Cerebellar cortex (tissue), 1 donor: ENCODE measurements around the gene XRCC1.

Experiments used
- DNase-seq: peaks from one replicate; pipeline ENCODE4 v3.0.0-alpha.2; 2015; ENCODE audit warnings: low spot score

Gene XRCC1

DNA sequence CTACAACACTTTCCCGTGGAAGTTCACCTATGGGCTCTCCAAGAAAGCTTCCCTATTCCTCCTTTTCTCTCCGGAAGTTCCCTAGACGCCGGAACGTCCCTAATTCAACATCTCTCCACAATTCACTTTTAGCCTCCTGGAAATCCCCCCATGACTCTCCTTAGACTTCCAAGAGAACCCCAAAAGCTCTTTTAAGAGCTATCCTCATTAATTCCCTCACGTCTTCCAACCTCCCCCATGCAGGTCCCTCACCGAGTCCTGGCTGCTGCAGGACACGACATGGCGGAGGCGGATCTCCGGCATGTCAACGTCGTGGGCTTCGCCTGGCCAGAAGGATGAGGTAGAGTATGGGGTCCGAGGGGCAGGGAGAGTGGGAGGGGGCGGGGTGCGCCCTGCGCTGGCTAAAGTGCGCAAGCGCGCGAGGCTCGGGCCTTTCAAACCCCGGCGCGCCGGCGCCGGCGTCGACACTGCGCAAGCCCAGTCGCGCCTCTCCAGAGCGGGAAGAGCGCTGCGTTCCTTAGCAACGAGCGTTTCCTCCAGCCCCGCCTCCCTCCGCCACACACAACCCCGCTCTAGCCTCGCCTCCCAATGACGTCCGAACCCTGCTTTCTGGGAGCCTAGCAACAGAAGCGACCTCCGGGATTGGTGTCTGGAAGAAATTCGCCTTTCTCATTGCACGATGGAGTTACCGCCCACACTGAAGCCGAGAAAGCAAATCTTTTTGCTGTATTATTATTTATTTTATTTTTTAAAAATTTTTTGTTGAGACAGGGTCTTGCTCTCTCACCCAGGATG is at the start of gene XRCC1, which contains the start of gene PINLYP:
Gene XRCC1, minus strand, starts transcription at position 372 of the 795 bp plus-strand sequence. Its CDS starts 69 bp downstream, at position 303.
Gene PINLYP, plus strand, starts transcription at position 646 of the 795 bp plus-strand sequence. CDS start 1,391 bp downstream, outside the sequence.
- DNase-seq, result peak; percentile 100

GRCh38 chr19:43624933-43625332 is 49.6 kb upstream of the XRCC1 start:
- no peak for DNase-seq

- no peak for DNase-seq
These were observed 48.8 kb upstream of the XRCC1 start for GRCh38 chr19:43623889-43624670.

DNA sequence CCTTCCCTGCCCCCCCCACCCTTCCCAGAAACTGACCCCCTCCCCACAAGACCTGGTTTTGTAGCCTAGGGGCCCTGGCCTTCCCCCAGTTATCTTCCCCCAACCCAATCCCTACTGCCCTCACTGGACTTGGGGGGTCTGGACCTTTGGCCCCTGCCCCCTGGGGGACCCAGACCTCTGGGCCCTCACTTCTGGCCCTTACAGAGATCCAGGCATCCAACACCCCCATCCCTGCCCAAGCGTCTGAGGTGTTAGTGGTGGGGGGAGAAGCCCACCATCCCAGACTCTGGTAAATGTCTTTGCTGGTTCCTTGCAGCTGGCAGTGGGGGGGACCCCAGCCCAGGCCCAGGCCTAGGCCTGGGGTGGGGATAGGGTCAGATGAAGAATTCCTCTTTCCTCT is 47.6 kb upstream of the XRCC1 start:
- no peak for DNase-seq

DNA sequence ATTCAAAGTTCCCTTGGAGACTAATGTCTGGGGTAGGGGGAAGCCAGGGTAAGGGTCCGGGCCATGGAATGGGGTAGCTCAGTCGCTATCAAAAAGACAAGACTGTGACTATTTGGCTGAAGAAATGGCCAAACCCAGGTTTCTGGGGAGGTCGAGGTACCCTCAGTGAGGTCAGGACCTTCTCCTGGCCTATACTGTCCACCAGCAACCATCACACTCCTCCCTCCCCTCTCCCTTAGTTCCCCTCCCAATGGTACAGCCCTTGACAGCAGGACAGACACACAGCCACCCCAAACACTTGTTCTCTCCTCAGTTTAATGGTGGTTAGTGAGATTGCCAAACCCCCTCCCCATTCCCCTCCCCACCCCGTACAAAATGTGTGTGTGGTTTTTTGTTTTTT is 46.7 kb upstream of the XRCC1 start:
- DNase-seq, result no peak

- DNase-seq, result peak; percentile 48
These were observed 45.0 kb upstream of the XRCC1 start for GRCh38 chr19:43620061-43621001.

GRCh38 chr19:43619262-43620060 is 44.1 kb upstream of the XRCC1 start, which contains the start of gene ZNF428:
TSS of gene ZNF428 (minus strand) at chr19:43619629. CDS start at chr19:43614304, 5,325 bp downstream.
- DNase-seq, result peak; percentile 97

- DNase-seq, result no peak
These were observed 43.6 kb upstream of the XRCC1 start for GRCh38 chr19:43618921-43619261.

DNA sequence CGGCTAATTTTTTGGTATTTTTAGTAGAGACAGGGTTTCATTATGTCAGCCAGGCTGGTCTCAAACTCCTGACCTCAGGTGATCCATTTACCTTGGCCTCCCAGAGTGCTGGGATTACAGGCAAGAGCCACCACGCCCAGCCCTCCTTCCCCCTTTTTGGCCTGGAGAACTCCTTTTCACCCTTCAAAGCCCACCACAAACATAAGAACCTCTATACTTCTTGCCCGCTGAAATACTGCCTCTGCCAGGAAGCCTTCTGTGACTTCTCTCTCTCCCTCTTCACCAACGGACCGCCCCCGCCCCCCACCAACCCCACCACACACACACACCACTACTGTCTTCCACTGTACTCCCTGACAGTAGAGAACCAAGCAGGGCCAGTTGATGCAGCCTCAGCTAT is 41.6 kb upstream of the XRCC1 start:
- DNase-seq, result no peak

- no peak for DNase-seq
These were observed 41.0 kb upstream of the XRCC1 start for GRCh38 chr19:43616306-43616705.

DNA sequence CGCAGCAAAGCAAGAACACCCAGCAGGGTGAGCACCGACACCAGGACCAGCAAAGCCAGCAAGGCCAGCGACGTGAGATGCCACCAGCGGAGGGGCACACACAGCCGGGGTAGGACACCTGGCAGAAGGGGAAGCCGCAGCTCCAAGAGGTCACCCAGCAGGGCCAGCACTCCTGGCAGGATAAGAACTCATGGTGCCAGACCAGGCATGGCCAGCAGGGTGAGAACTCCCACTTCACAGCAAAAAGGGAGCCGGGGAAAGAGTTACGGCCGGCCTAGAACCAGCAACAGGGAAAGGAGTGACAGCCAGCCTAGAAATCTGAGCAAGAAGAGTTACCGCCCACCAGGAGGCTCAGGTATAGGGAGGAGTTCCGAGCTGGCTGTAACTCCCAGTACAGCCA is 37.0 kb upstream of the XRCC1 start:
- DNase-seq, result no peak

DNA sequence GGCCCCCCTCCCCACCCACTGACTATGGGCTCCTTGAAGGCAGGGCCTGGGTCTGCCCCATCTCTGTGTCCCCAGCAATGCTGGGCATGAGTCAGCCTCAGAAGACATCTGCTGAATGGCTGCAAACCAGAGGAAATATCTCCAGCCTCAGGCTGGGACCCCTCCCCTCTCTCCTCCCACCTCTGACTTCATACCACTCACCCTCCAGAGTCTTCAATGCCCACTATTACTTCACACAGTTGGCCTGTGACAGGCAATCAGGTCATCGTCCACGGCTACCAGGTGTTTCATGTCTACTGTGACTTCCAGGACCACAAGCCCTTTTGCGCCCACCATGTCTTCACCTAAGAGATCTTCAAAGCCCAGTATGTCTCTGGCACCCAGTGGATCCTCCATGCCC is 36.5 kb upstream of the XRCC1 start, which contains the start of gene SRRM5:
Gene SRRM5, plus strand, starts transcription at position 301 of the 400 bp plus-strand sequence. Its CDS starts 34 bp downstream, at position 335.
- no peak for DNase-seq

DNA sequence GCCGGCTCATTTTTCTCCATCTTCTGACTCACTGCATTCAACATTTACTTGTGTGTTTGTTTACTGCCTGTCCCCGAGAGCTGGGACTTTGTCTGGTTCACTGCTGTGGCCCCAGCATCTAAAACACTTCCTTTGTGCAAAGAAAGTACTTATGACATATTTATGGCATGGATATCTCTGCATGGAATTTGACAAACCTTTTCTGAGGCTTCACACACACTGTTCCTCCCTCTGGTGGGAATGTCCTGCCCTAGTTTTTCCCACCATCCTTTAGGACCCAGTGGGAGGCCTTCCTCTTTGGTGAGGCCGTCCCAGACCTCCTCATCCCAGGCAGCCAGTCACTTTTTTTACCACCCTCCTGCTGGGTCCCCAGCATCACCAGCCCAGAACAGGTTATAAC is 35.2 kb upstream of the XRCC1 start:
- DNase-seq, result no peak

- no peak for DNase-seq
These were observed 34.5 kb upstream of the XRCC1 start for GRCh38 chr19:43609872-43610271.

- no peak for DNase-seq
These were observed 32.2 kb upstream of the XRCC1 start for GRCh38 chr19:43607238-43608205.

DNA sequence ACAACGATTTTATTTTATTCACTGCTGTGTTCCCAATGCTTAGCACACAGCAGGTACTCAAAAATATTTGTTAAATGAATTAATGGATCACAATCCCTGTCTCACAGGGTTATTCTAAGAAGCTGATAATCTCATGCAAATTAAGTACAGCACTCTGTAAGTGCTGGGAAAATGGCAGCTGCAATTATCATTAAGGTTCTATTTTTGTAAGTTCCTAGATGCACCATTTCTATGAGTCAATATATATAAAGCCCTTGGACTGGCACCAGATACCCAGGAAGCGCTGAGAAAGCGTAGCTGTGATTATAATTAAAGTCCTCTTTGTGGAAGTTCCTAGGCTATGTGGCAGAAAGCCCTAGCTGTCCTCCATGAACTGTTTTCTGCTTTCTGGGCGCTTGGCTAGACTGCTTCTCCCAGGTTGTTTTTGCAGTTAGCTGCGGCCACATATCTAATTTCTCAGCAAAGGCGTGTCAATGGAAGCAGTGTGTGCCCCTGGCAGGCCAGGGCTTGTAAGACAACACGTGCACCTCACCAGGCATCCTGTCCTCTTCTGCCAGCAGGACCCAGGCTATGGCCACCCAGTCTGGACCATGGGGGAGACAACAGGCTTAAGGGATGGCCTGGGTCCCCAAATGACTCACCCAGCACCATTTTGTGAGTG is 31.4 kb upstream of the XRCC1 start:
- no peak for DNase-seq

GRCh38 chr19:43605875-43606568 is 30.7 kb upstream of the XRCC1 start:
- DNase-seq, result no peak

- DNase-seq, result peak; percentile 82
These were observed 25.0 kb upstream of the XRCC1 start for GRCh38 chr19:43600326-43600725.
